Measurements from ENCODE around the gene PANK1.

- TF ChIP-seq, protein P1, sequence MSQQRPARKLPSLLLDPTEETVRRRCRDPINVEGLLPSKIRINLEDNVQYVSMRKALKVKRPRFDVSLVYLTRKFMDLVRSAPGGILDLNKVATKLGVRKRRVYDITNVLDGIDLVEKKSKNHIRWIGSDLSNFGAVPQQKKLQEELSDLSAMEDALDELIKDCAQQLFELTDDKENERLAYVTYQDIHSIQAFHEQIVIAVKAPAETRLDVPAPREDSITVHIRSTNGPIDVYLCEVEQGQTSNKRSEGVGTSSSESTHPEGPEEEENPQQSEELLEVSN (IDR thresholded peaks at IDR 0.05) = no peak
- TF ChIP-seq, protein P2, sequence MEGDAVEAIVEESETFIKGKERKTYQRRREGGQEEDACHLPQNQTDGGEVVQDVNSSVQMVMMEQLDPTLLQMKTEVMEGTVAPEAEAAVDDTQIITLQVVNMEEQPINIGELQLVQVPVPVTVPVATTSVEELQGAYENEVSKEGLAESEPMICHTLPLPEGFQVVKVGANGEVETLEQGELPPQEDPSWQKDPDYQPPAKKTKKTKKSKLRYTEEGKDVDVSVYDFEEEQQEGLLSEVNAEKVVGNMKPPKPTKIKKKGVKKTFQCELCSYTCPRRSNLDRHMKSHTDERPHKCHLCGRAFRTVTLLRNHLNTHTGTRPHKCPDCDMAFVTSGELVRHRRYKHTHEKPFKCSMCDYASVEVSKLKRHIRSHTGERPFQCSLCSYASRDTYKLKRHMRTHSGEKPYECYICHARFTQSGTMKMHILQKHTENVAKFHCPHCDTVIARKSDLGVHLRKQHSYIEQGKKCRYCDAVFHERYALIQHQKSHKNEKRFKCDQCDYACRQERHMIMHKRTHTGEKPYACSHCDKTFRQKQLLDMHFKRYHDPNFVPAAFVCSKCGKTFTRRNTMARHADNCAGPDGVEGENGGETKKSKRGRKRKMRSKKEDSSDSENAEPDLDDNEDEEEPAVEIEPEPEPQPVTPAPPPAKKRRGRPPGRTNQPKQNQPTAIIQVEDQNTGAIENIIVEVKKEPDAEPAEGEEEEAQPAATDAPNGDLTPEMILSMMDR (IDR thresholded peaks at IDR 0.05; ENCODE audit: control extremely low read depth in 1 of 3, insufficient read depth in 1 of 3, low read depth in 1 of 3, low read length in 3 of 3) = no peak
- TF ChIP-seq SRF (IDR thresholded peaks at IDR 0.05; ENCODE audit: low read depth, low read length) (no peak), BACH1 (IDR thresholded peaks at IDR 0.05; ENCODE audit: low read length) (no peak), CREB1 (IDR thresholded peaks at IDR 0.05) (no peak), POLR2AphosphoS5 (IDR thresholded peaks at IDR 0.05; ENCODE audit: low read depth, low read length) (no peak), EZH2 (IDR thresholded peaks at IDR 0.05; ENCODE audit: low read depth, low read length, severe bottlenecking) (no peak), TEAD4 (IDR thresholded peaks at IDR 0.05; ENCODE audit: low read depth, low read length) (no peak), YY1 (IDR thresholded peaks at IDR 0.05; ENCODE audit: low read depth, low read length) (no peak), SP1 (IDR thresholded peaks at IDR 0.05; ENCODE audit: low read depth, low read length) (no peak), HDAC6 (IDR thresholded peaks at IDR 0.05; ENCODE audit: low read depth, low read length) (no peak)
Observed at GRCh38 chr10:89576696-89577095, 68.3 kb downstream of the PANK1 start.

Measured in H1 (cell line).